Transverse colon (tissue), 4 donors: ENCODE measurements around the gene DUSP9. TPM values are rescaled to one million over a fixed set of nuclear protein-coding genes. Genes with fewer than 3 reads are reported as not detected.

Experiments used
- DNase-seq: peaks from one replicate; pipeline ENCODE4 v3.0.0-alpha.2; 2019
- H3K27ac ChIP-seq, 4 donors: fragments of 200-600 bp; sonication (generic); 2 replicates each; pipeline ENCODE4 v1.5.1; 2016 to 2018; ENCODE audit warnings: inconsistent platforms in 4 of 4
- H3K27me3 ChIP-seq: fragments of 200-600 bp; sonication (generic); 2 replicates; pipeline ENCODE4 v1.5.1; 2017; ENCODE audit warnings: inconsistent platforms
- H3K36me3 ChIP-seq, 4 donors: fragments of 200-600 bp; sonication (generic); 2 replicates each; pipeline ENCODE4 v1.5.1; 2017 to 2019; ENCODE audit warnings: inconsistent platforms in 4 of 4
- H3K4me1 ChIP-seq, 4 donors: fragments of 200-600 bp; sonication (generic); 2 replicates each; pipeline ENCODE4 v1.5.1; 2017 to 2020; ENCODE audit warnings: inconsistent platforms in 4 of 4
- H3K4me3 ChIP-seq, 4 donors: fragments of 200-600 bp; sonication (generic); 1 replicate in 1 of 4; 2 replicates in 3 of 4; pipeline versions ENCODE4 v1.5.1 to v1.6.1; 2017 to 2019; ENCODE audit warnings: inconsistent platforms in 4 of 4
- H3K9me3 ChIP-seq, 2 donors: fragments of 200-600 bp; sonication (generic); 2 replicates each; pipeline ENCODE4 v1.5.1; 2017 to 2019; ENCODE audit warnings: inconsistent platforms in 2 of 2
- CTCF ChIP-seq, 5 experiments: fragments of 200-600 bp in 3 of 5; fragments of 450-650 bp in 2 of 5; sonication (generic) in 3 of 5; IDR thresholded peaks; 1 replicate in 2 of 5; 2 replicates in 3 of 5; pipeline ENCODE4 v1.5.1; 2016 to 2017; ENCODE audit warnings: antibody characterized with exemption in 5 of 5, inconsistent platforms in 3 of 5, mild to moderate bottlenecking in 2 of 5, moderate library complexity in 1 of 5
- EP300 ChIP-seq: sonication (generic); formaldehyde crosslinking; IDR thresholded peaks from one replicate; pipeline ENCODE4 v1.6.1; 2017; ENCODE audit warnings: antibody characterized with exemption, low read depth
- POLR2A ChIP-seq: fragments of 450-650 bp; IDR thresholded peaks from one replicate; pipeline ENCODE4 v1.6.1; 2016; ENCODE audit warnings: antibody characterized with exemption, mild to moderate bottlenecking, moderate library complexity
- POLR2AphosphoS5 ChIP-seq, 3 donors: sonication (generic); formaldehyde crosslinking; IDR thresholded peaks; one replicate each; pipeline ENCODE4 v1.6.1; 2016; ENCODE audit warnings: antibody characterized with exemption in 3 of 3
- WGBS, 2 donors: methylation state at CpG; one replicate each; pipeline ENCODE4 v1.1.5; 2018; ENCODE audit warnings: low coverage in 1 of 2; 5-methylcytosine and 5-hydroxymethylcytosine counted together
- in situ Hi-C, 4 donors: fragments of 200-750 bp; cut with MboI; loops; one replicate each; pipeline versions ENCODE4 v1.15.0 to v1.15.1; 2017; ENCODE audit warnings: low sequenced_read_pairs in 3 of 4, low pct_ligation_motif_present in 1 of 4, low pct_unique_long_range_greater_than_20kb in 1 of 4
- intact Hi-C: fragments of 100-400 bp; cut with DNase I; formaldehyde crosslinking; loops from one replicate; pipeline ENCODE4 v1.15.1; 2023; ENCODE audit warnings: low total_unique reads
- total RNA-seq, 4 donors: library from RNA; depleted of rRNA; stranded (reverse); fragments of >200 nt; gene quantifications; one replicate each; pipeline ENCODE4 v1.1.0, GENCODE V29; 2016

The DUSP9 gene
- total RNA-seq, 4 donors from 2014 or later, result not detected

DNA sequence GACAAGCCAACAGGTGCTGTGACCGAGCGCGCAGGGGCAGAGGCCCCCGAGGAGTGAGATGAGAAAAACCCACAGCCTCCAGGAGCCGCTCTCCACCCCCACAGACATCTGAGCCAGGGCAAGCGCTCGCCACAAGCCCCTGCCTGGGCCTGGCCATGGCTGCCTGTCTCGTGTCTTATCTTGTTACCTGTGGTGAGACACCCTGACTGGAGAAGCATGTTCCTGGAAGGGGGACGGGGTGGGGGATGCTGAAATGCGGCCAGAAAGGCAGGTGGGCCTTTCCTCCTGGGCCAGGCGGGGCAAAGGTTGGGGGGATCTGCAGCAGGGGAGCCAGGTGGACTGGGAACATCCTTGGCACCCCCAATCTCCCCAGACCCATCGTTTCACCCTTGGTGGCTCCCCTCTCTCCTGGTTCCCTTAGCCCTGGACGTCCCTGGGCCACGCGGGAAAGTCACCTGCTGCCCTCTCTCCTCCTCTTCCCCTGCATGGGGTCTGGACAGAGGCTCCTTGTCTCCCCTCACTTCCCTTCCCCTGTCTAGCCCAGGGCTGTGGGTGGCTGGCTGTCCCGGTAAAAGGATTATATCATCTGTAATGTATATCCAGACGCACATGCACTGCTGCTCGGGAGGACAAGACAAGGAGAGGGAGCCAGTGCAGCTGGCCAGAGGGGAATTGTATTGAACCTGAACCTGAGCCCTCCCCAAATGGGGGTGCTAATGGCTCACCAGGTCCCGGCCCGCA is 8.4 kb upstream of the DUSP9 start:
- Histone ChIP-seq H3K4me1 (peaks cover 0 to 12% (median 4%) of the 10 kb centered on the region in 4 donors), H3K27ac (no peak overlapping the region), H3K27me3 (peaks cover 31% of the 10 kb centered on the region), H3K9me3 (no peaks in the 10 kb centered on the region), H3K4me3 (no peak overlapping the region), H3K36me3 (no peaks in the 10 kb centered on the region)
- in situ Hi-C loops (no loop called here), intact Hi-C loops (no loop called here)
- 72% methylated on average over 16 of the region's 20 CpGs; no CpG with 5 or more reads in 1 of the 2 donors for WGBS, 2 donors
- no peak for DNase-seq
- TF ChIP-seq CTCF (IDR thresholded peaks at IDR 0.05), result no peak
- no peak for TF ChIP-seq EP300
- TF ChIP-seq POLR2A, result no peak
- no peak for TF ChIP-seq POLR2AphosphoS5 (IDR thresholded peaks at IDR 0.05)

GRCh38 chrX:153639177-153640044 is 7.6 kb upstream of the DUSP9 start:
- peaks cover 36% of the 10 kb centered on the region for H3K27me3 ChIP-seq
- no peaks in the 10 kb centered on the region for H3K9me3 ChIP-seq
- H3K36me3 ChIP-seq, result no peaks in the 10 kb centered on the region
- no peak overlapping the region for H3K27ac ChIP-seq
- in situ Hi-C loops, result no loop called here
- no peak overlapping the region for H3K4me3 ChIP-seq
- no peak for DNase-seq
- intact Hi-C loops, result no loop called here
- WGBS, 2 donors, result 79% methylated on average over 25 of the region's 28 CpGs; no CpG with 5 or more reads in 1 of the 2 donors
- peaks cover 0 to 16% (median 7%) of the 10 kb centered on the region in 4 donors for H3K4me1 ChIP-seq
- TF ChIP-seq POLR2A (no peak), EP300 (no peak), POLR2AphosphoS5 (IDR thresholded peaks at IDR 0.05) (no peak), CTCF (IDR thresholded peaks at IDR 0.05) (no peak)

DNA sequence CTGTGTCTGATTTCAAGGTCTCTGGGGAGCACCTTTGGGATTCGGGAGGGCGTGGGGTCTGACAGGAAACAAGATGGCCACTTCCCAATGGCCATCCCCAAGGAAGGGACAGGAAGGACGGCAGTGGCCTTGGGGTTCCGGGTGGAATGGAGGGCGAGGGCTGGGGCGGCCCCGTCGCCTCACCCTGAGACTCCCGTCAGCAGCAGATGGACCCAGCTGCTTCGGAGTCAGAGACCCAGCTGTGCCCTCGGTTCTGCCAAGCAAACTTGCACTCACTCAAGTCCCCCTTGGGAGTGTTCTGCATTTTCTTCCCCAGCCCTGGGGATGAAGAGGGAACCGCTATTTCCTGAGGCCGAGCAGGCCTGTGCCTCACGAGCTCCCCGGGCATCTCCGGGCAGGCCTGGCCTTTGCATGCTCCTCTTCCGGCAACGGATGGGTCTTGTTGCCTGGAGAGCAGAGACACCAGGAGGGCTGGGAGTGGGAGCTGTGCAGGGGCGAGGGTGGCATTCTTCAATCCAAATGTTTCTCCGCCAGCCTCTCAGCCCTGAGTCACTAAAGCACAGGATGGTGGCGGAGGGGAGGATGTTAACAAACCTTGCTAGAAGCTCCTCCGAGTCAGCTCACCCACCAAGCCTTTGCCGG is 6.8 kb upstream of the DUSP9 start:
- no peak overlapping the region for H3K27ac ChIP-seq
- in situ Hi-C loops, result no loop called here
- no peak for TF ChIP-seq POLR2AphosphoS5 (IDR thresholded peaks at IDR 0.05)
- no peak for TF ChIP-seq CTCF (IDR thresholded peaks at IDR 0.05)
- no peak for TF ChIP-seq EP300
- no peak for TF ChIP-seq POLR2A
- DNase-seq, result no peak
- H3K36me3 ChIP-seq, result no peaks in the 10 kb centered on the region
- H3K4me1 ChIP-seq, result peaks cover 0 to 18% (median 7%) of the 10 kb centered on the region in 4 donors
- peaks cover 43% of the 10 kb centered on the region for H3K27me3 ChIP-seq
- intact Hi-C loops, result no loop called here
- WGBS, 2 donors, result 81% methylated on average over 23 of the region's 23 CpGs; no CpG with 5 or more reads in 1 of the 2 donors
- no peak overlapping the region for H3K4me3 ChIP-seq
- H3K9me3 ChIP-seq, result no peaks in the 10 kb centered on the region
